Left cardiac atrium (tissue), 4 donors: ENCODE measurements around the gene DIDO1. TPM values are rescaled to one million over a fixed set of nuclear protein-coding genes. Genes with fewer than 3 reads are reported as not detected.

ENCODE experiments used
- ATAC-seq, 2 donors: fragments of 200-7000 bp; cut with Tn5 transposase; one replicate each; pipeline ENCODE4 v1.9.1; 2020; ENCODE audit warnings: mild to moderate bottlenecking in 2 of 2, moderate library complexity in 2 of 2
- DNase-seq: peaks from one replicate; pipeline ENCODE4 v3.0.0-alpha.2; 2020
- intact Hi-C, 2 donors: fragments of 100-400 bp; cut with DNase I; formaldehyde crosslinking; loops; one replicate each; pipeline versions ENCODE4 v1.14.1 to v1.15.1; 2022 to 2023
- total RNA-seq, 2 donors: library from RNA; stranded (reverse); fragmentation: NEBNext Ultra II Directional; extraction: Animal tissue kit (Norgen Biotek cat#: 25700); gene quantifications; one replicate each; pipeline ENCODE4 v1.2.1, GENCODE V29; 2021
- donor health status: DM: no; HTN: yes; CAD: no.
- donor health status: DM: no; HTN: yes; CAD: no; lungs with severe emphysema.
- donor health status: DM: yes; HTN: yes; CAD: no.
- donor health status: Dilated cardiomyopathy.

DIDO1 gene
- total RNA-seq, 2 donors from 2014 or later = 33.8 to 39.1 TPM

DNA sequence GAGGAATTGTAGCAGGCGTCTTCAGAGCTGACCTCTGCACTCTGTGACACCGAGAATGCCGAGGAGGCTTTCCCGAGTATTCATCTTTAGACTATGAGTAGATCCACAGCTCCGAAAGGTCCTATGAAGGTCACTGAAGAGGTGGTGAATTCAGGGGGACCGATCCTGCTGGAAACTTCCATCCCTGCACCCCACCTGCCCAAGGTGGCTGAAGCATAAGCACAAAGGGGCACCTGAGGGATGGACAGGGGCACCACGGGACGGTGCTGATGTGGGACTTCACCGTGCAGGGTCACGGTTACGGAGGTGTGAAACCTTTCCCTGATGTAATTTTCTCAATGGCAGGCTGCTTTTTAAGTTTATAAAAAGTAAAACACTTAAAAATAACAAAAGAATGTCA is 24.4 kb downstream of the DIDO1 start:
- intact Hi-C loops = no loop called here
- no peak for DNase-seq
- ATAC-seq = no peak

DNA sequence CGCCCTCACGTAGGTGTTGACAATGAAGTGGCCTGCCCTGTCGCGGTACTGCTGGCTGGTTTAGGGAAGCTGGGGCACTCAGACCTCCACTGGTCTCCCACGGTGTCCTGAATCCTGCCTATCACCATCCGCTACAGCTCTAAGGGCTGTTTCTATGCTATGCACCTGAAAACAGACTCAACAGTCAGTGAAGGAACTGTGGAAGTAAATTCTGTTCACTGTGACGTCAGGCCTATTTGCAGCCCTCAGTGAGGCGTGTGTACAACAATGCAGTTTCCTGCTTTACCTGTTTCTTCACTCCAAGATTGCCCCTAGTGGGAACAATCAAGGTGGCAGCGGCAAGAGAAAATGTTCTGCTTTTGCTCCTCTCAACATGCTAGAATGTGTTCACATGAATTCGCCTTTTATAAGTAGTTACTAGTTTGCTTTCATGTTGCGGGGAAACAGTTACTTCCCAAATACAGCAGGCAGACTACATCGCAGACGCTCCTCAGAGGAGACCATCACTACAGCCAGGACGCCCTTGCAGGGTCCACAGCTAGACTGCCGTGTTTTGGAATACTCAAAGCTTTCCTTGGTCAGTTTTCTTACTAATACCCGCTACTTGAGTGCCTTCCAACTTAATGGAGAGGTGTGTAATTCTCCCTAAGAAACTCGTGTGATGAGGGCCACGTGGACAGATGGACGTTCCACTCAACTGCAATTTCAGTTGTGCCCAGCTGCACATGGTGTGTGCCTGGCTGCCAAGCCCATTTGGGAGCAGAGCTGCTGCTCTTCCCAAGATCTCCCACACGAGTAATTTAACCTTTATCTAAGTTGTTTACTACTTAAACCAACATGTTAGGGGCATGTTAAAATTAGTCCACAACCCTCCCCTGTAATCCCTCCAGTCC is 25.4 kb downstream of the DIDO1 start:
- no peak for DNase-seq
- ATAC-seq = peak in 1 of 2 donors; percentile 5
- intact Hi-C loops = loop anchor here in 1 of 2 donors (1.0 kb wide), 1 partner anchor 108 kb away; no protein-coding TSS in a partner anchor

DNA sequence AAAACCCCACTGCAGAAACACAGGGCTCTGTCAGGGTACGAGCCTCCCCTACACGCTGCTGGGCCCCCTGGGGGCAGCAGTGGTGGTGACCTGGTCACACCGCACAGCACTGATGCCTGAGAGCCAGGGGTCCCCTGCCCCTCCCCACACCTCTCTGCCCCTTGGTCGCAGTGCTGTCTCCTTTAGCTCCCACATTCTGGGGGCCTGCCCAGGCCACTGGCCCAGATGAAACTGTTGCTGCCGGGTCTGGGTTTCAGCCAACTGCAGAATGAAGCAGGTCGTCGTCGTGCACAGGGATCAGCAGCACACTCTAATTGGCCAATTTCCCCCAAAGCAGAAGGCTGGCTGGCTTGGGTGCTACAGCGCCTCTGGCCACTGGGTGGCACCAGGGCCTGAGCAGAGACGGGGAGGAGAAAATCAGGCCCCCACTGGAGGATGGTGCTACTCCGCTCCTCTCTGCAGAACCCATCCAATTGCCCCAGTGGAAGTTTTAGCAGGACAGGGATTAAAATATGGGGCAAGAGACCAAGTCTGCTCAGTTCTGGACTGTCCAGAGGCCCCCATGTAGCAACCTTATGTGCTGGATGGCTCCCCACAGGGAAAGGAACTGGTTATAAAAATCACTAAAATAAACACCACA is 26.1 kb downstream of the DIDO1 start:
- ATAC-seq (peak; percentile 92 to 96), DNase-seq (peak; percentile 73)
- intact Hi-C loops = loop anchor here in 1 of 2 donors (1.0 kb wide), 1 partner anchor 109 kb away; no protein-coding TSS in a partner anchor

DNA sequence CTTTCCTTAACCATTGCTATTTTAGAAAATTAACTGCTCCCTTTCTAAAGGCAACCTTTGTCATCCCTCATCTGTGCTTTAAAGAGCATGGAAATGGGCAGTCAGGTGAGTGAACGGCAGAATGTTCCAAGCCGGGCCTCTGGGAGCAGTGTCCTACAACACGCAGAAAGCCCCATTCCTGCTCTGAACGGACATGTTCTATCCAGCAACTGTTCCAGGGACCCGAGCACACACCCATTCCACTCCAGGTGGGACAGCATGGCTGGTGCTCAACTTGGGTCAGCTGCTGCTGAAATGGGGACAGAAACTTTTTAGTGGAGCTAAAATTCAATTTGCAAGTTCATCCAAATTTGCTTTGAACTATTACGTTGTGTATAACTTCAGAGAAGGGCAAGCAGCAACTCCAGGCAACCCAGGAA is 26.7 kb downstream of the DIDO1 start:
- ATAC-seq = peak; percentile 44 to 45
- DNase-seq = no peak
- intact Hi-C loops = loop anchor here in 1 of 2 donors (1.0 kb wide), 1 partner anchor 110 kb away; no protein-coding TSS in a partner anchor

- intact Hi-C loops = no loop called here
- ATAC-seq = no peak
- DNase-seq = no peak
Observed at GRCh38 chr20:62898970-62899632, 27.2 kb downstream of the DIDO1 start.

GRCh38 chr20:62898093-62898964 is 28.0 kb downstream of the DIDO1 start:
- ATAC-seq = no peak
- intact Hi-C loops = no loop called here

GRCh38 chr20:62897666-62898065 is 28.6 kb downstream of the DIDO1 start:
- intact Hi-C loops = no loop called here
- ATAC-seq (no peak), DNase-seq (peak; percentile 12)

More at GRCh38 chr20:62898093-62898964, 28.0 kb downstream of the DIDO1 start:
- DNase-seq = peak; percentile 12

GRCh38 chr20:62896526-62896925 is 29.8 kb downstream of the DIDO1 start:
- intact Hi-C loops = no loop called here
- DNase-seq (peak; percentile 16), ATAC-seq (no peak)

GRCh38 chr20:62895539-62895938 is 30.8 kb downstream of the DIDO1 start:
- intact Hi-C loops = no loop called here
- ATAC-seq (no peak), DNase-seq (peak; percentile 5)

DNA sequence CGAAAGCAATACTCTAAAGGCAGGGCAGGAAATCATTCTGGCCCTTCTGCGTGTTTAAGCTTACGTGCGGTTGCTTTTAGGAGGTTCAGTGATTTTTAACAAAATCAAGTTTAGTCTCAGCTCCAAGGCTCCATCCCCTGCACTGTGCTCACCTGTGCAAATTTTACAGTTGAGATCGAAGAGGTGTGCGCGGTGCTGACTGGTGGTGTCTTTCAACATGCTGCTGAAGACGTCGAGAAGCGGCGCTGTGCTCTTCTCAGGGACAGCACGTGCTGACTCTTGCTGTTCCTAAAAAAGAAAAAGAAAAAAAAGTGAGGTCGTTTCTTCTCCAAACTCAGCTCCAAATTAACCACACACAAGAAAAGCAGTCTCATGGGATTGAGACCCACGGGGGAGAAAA is 32.0 kb downstream of the DIDO1 start:
- intact Hi-C loops = no loop called here
- no peak for DNase-seq
- no peak for ATAC-seq

- DNase-seq (no peak), ATAC-seq (no peak)
- intact Hi-C loops = no loop called here
Observed at GRCh38 chr20:62893700-62894099, 32.6 kb downstream of the DIDO1 start.

GRCh38 chr20:62892348-62893304 is 33.7 kb downstream of the DIDO1 start:
- ATAC-seq = no peak
- intact Hi-C loops = no loop called here
- DNase-seq = no peak

DNA sequence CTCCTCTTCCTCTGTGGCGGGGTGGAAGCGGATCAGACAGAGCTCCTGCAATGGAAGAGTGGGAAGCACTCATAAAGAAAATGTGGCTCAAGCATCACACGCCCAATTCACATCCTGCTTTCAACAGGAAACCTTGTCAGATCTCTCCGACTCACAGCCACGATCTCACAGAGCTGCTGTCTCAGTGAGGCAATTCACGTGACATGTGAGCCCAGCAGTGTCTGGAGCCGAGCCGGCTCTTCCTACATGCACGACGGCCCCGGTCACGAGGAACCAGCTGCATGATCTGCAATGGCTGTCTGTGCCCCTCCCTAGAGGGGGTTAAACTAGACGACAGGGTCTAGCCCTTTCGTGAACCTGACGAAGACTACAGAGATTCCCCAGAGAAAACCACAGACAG is 35.2 kb downstream of the DIDO1 start:
- intact Hi-C loops = no loop called here
- no peak for DNase-seq
- ATAC-seq = no peak

GRCh38 chr20:62890444-62890843 is 35.9 kb downstream of the DIDO1 start:
- ATAC-seq (no peak), DNase-seq (no peak)
- intact Hi-C loops = no loop called here

GRCh38 chr20:62889871-62890270 is 36.4 kb downstream of the DIDO1 start:
- ATAC-seq = no peak
- intact Hi-C loops = no loop called here
- no peak for DNase-seq

DNA sequence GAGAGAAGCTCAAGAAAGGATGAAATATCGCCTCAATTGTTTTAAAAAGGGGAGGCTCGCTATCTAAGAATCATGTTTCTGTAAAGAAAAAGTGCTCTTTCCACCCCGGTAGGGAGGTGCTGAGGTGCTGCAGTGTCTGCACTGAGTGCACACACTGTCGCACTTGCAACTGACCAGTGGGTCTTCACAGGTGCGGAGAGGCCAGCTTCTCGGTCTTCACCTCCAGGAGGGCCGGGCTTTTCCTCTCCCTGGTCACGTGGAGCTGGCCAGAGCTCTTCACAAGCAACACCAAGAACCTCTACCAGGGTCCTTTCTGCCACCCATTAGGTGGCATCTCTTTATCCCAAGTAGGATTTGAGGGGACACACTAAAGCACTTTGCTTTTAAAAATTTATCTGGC is 36.9 kb downstream of the DIDO1 start:
- DNase-seq (no peak), ATAC-seq (no peak)
- intact Hi-C loops = no loop called here

- intact Hi-C loops = no loop called here
- no peak for ATAC-seq
Observed at GRCh38 chr20:62888910-62889309, 37.4 kb downstream of the DIDO1 start.

DNA sequence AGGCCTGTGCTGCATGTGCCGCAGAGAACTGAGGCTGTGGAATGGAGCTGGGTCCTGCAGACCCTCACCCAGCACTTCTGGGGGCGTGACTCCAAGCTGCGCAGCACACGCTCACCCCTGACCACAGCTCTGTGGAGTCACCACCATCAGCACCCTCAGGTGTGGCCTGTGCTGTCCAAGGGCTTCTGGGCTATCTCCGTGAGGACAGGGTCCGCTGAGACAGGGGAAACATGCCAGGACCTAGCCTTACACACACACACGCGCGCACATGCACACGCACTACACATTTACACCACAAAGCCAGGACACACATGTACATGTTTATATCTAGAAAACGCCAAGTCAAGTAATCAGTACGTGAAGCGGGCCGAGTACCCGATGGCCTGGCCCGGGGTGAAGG is 37.9 kb downstream of the DIDO1 start:
- no peak for ATAC-seq
- intact Hi-C loops = no loop called here
- DNase-seq = no peak

More at GRCh38 chr20:62888910-62889309, 37.4 kb downstream of the DIDO1 start:
- no peak for DNase-seq
